ENCODE data around the gene EGFL7.

GRCh38 chr9:136655536-136656182 lies 7.1 kb upstream of the EGFL7 start:
- TF ChIP-seq, protein P1, sequence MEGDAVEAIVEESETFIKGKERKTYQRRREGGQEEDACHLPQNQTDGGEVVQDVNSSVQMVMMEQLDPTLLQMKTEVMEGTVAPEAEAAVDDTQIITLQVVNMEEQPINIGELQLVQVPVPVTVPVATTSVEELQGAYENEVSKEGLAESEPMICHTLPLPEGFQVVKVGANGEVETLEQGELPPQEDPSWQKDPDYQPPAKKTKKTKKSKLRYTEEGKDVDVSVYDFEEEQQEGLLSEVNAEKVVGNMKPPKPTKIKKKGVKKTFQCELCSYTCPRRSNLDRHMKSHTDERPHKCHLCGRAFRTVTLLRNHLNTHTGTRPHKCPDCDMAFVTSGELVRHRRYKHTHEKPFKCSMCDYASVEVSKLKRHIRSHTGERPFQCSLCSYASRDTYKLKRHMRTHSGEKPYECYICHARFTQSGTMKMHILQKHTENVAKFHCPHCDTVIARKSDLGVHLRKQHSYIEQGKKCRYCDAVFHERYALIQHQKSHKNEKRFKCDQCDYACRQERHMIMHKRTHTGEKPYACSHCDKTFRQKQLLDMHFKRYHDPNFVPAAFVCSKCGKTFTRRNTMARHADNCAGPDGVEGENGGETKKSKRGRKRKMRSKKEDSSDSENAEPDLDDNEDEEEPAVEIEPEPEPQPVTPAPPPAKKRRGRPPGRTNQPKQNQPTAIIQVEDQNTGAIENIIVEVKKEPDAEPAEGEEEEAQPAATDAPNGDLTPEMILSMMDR (IDR thresholded peaks at IDR 0.05) = no peak
- no peak for TF ChIP-seq ZFX (IDR thresholded peaks at IDR 0.05; ENCODE audit: borderline replicate concordance)

Measured in 22Rv1 (cell line).